ENCODE results near the gene DGKG.

- TF ChIP-seq CTCF (IDR thresholded peaks at IDR 0.05) (no peak), EZH2 (IDR thresholded peaks at IDR 0.05; ENCODE audit: borderline replicate concordance, insufficient read depth, low read depth, low read length, poor library complexity, severe bottlenecking) (no peak)
These were observed 93.2 kb downstream of the DGKG start for GRCh38 chr3:186268616-186269448.

Data from B cell (primary cell).